Pancreas (tissue), 10 donors: ENCODE results near the gene URI1. TPM values are rescaled to one million over a fixed set of nuclear protein-coding genes. Genes with fewer than 3 reads are reported as not detected.
A peak's percentile ranks its signal among the peaks of the same experiment; 100 is the strongest.
"Not testable (repeated sequence)": the region's sequence is repeated elsewhere in the genome, so short reads cannot be mapped to it uniquely, and the experiment has no call there.

Source experiments
- ATAC-seq, 4 donors: fragments of 200-7000 bp; cut with Tn5 transposase; one replicate each; pipeline versions ENCODE4 v1.8.0 to v1.9.1; 2020; ENCODE audit warnings: mild to moderate bottlenecking in 4 of 4, moderate library complexity in 4 of 4
- DNase-seq, 6 donors: peaks; one replicate each; pipeline ENCODE4 v3.0.0-alpha.2; 2020
- FAIRE-seq: peaks from 2 replicates; lab custom pipeline; 2012; peaks lifted over from hg19 to GRCh38; lab: Jason Lieb, UNC
- H3K27ac ChIP-seq, 4 donors: fragments of 200-600 bp; sonication (generic); 1 replicate in 3 of 4; 2 replicates in 1 of 4; pipeline versions ENCODE4 v1.5.0 to v1.8.0; 2020
- H3K27me3 ChIP-seq, 4 donors: fragments of 200-600 bp; one replicate each; pipeline ENCODE4 v1.8.0; 2021
- H3K36me3 ChIP-seq, 3 donors: fragments of 200-600 bp; sonication (generic) in 1 of 3; one replicate each; pipeline versions ENCODE4 v1.5.0 to v1.8.0; 2020 to 2021
- H3K4me1 ChIP-seq, 3 donors: fragments of 200-600 bp; one replicate each; pipeline ENCODE4 v1.8.0; 2021
- H3K4me3 ChIP-seq, 4 donors: fragments of 200-600 bp; sonication (generic) in 2 of 4; one replicate each; pipeline versions ENCODE4 v1.5.0 to v1.8.0; 2020 to 2021
- H3K9me3 ChIP-seq, 4 donors: fragments of 200-600 bp; one replicate each; pipeline ENCODE4 v1.8.0; 2021
- WGBS, 2 donors: extraction: QIAGEN DNeasy Blood & Tissue Kit; methylation state at CpG; one replicate each; pipeline ENCODE4 v1.1.7; 2013; 5-methylcytosine and 5-hydroxymethylcytosine counted together
- intact Hi-C, 3 donors: fragments of 100-400 bp; cut with DNase I; formaldehyde crosslinking; loops; one replicate each; pipeline versions ENCODE4 v1.11.1 to v1.14.2; 2022
- polyA plus RNA-seq, 2 donors: library from polyadenylated mRNA; stranded (reverse); fragments of 200-250 nt; gene quantifications; one replicate each; pipeline ENCODE4 v1.2.3, GENCODE V29; 2013
- total RNA-seq, 6 donors: library from RNA; stranded (reverse); fragmentation: NEBNext Ultra II Directional in 4 of 6; extraction: Animal tissue kit (Norgen Biotek cat#: 25700) in 4 of 6; gene quantifications; one replicate each; pipeline versions ENCODE4 v1.2.1 to v1.2.4, GENCODE V29; 2021 to 2023
- TF ChIP-seq, protein P1 (sequence below), 4 donors: fragments of 200-600 bp; sonication (generic) in 3 of 4; IDR thresholded peaks; one replicate each; pipeline versions ENCODE4 v1.5.0 to v1.8.0; 2021; ENCODE audit warnings: antibody characterized with exemption in 4 of 4
- donor health status: healthy with polysubstance abuse.
- donor health status: DM: no; HTN: no; CAD: no; lungs with moderate emphysema.
- donor health status: DM: no; HTN: no; CAD: no.
- donor health status: control.
- donor health status: control.
- donor health status: Bipolar disorder and iron deficiency.
- donor health status: DM: yes; HTN: yes; CAD: no.
- donor health status: DM: no; HTN: no; CAD: no.
- donor health status: DM: no; HTN: no; CAD: no.
- donor health status: DM: yes; HTN: yes; CAD: no.

URI1 gene
- total and polyA plus RNA-seq, 8 donors, result 8.6 to 33.4 (median 25.0) TPM

DNA sequence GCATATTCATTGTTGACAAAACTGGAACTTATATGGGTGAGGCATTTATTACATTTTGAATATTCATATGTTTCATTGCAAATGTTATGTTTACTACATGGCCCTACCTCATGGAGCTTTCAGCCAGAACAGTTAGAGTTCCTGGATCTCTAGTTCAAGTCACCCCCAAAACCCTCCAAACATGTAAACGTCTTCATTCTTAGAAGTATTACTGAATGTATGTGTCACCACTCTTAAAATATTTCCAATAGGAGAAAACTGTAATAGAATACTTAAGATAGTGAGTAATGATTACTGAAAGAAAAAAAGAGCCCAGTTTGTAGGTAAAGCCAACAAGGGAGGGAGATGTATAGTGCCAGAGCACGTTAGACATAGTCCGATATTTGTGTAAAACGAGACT, 23.5 kb downstream of the URI1 start:
- no peak for FAIRE-seq
- intact Hi-C loops, result no loop called here
- WGBS, 2 donors, result 78 to 80% methylated on average over 4 of the region's 4 CpGs
- H3K36me3 ChIP-seq, result no peaks in the 10 kb centered on the region
- ATAC-seq, result no peak
- no peak overlapping the region for H3K27ac ChIP-seq
- H3K4me1 ChIP-seq, result peaks cover 5 to 35% (median 15%) of the 10 kb centered on the region in 3 donors
- no peaks in the 10 kb centered on the region for H3K27me3 ChIP-seq
- TF ChIP-seq, protein P1, sequence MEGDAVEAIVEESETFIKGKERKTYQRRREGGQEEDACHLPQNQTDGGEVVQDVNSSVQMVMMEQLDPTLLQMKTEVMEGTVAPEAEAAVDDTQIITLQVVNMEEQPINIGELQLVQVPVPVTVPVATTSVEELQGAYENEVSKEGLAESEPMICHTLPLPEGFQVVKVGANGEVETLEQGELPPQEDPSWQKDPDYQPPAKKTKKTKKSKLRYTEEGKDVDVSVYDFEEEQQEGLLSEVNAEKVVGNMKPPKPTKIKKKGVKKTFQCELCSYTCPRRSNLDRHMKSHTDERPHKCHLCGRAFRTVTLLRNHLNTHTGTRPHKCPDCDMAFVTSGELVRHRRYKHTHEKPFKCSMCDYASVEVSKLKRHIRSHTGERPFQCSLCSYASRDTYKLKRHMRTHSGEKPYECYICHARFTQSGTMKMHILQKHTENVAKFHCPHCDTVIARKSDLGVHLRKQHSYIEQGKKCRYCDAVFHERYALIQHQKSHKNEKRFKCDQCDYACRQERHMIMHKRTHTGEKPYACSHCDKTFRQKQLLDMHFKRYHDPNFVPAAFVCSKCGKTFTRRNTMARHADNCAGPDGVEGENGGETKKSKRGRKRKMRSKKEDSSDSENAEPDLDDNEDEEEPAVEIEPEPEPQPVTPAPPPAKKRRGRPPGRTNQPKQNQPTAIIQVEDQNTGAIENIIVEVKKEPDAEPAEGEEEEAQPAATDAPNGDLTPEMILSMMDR (IDR thresholded peaks at IDR 0.05), result no peak
- H3K4me3 ChIP-seq, result no peak overlapping the region
- no peak for DNase-seq
- no peaks in the 10 kb centered on the region for H3K9me3 ChIP-seq

GRCh38 chr19:29966142-29966541, 24.1 kb downstream of the URI1 start:
- H3K27me3 ChIP-seq, H3K4me3 ChIP-seq, intact Hi-C loops, FAIRE-seq, H3K36me3 ChIP-seq, DNase-seq, H3K9me3 ChIP-seq, H3K27ac ChIP-seq: not testable (repeated sequence)
- 90 to 93% methylated on average over 3 of the region's 3 CpGs for WGBS, 2 donors
- peaks cover 5 to 37% (median 16%) of the 10 kb centered on the region in 3 donors for H3K4me1 ChIP-seq
- peak in 2 of 4 donors; percentile 24 to 31 for ATAC-seq

DNA sequence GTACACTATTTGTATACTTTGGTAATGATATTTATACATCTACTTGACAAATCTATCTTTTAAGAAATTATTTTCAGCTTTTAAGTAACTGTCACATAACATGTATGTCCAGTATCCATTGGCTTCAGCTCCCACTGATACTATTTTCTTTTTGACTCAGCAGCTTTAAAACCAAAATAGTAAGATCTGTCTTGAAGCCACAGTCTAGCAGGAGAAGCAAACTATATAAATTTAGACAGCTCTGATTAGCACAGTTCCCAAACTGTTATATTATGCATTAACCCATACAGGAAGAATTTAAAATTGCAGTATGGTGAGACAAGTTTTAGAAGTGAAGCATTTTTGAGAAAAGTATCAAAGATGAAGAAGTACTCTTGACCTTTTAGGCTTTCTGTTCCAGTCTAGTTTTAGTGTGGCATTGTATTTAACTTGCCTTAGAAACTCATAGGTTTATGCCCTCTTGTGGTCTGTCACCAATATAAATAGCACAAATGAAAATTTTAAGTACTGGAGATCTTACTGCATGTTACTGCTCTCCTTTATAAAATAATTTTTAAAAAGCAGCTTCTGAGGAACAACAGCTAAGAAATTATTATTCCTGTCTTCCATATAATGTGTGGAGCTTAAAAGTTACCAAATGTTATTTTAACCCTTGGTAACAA, 24.7 kb downstream of the URI1 start:
- intact Hi-C loops, result no loop called here
- Histone ChIP-seq H3K36me3 (no peaks in the 10 kb centered on the region), H3K4me1 (peaks cover 5 to 37% (median 22%) of the 10 kb centered on the region in 3 donors), H3K27ac (no peak overlapping the region), H3K27me3 (no peaks in the 10 kb centered on the region), H3K9me3 (no peaks in the 10 kb centered on the region), H3K4me3 (no peak overlapping the region)
- TF ChIP-seq, protein P1 (IDR thresholded peaks at IDR 0.05), result no peak
- FAIRE-seq (no peak), DNase-seq (no peak), ATAC-seq (peak in 1 of 4 donors; percentile 28)

GRCh38 chr19:29967623-29968022, 25.6 kb downstream of the URI1 start:
- intact Hi-C loops, result no loop called here
- H3K9me3 ChIP-seq, result no peaks in the 10 kb centered on the region
- H3K36me3 ChIP-seq, result no peaks in the 10 kb centered on the region
- ATAC-seq (peak in 1 of 4 donors; percentile 37), DNase-seq (no peak), FAIRE-seq (no peak)
- H3K27me3 ChIP-seq, result no peaks in the 10 kb centered on the region
- no peak overlapping the region for H3K27ac ChIP-seq
- no peak overlapping the region for H3K4me3 ChIP-seq
- 45 to 56% methylated on average over 3 of the region's 3 CpGs for WGBS, 2 donors
- peaks cover 5 to 37% (median 22%) of the 10 kb centered on the region in 3 donors for H3K4me1 ChIP-seq
- TF ChIP-seq, protein P1 (IDR thresholded peaks at IDR 0.05), result no peak

- ATAC-seq (no peak), FAIRE-seq (no peak), DNase-seq (no peak)
- H3K9me3 ChIP-seq, result no peaks in the 10 kb centered on the region
- intact Hi-C loops, result no loop called here
- H3K27me3 ChIP-seq, result no peaks in the 10 kb centered on the region
- H3K27ac ChIP-seq, result no peak overlapping the region
- H3K4me1 ChIP-seq, result peaks cover 0 to 18% (median 11%) of the 10 kb centered on the region in 3 donors
- H3K4me3 ChIP-seq, result no peak overlapping the region
- WGBS, 2 donors, result 56 to 62% methylated on average over 3 of the region's 3 CpGs
- H3K36me3 ChIP-seq, result no peaks in the 10 kb centered on the region
- TF ChIP-seq, protein P1 (IDR thresholded peaks at IDR 0.05), result no peak
Observed at GRCh38 chr19:29969891-29970290, 27.9 kb downstream of the URI1 start.
